HG03060 (cell line): ENCODE results near the gene CA10.

Source experiments
- ATAC-seq: cut with Tn5 transposase; IDR thresholded peaks from one replicate; pipeline ENCODE4 v1.9.1; 2021; ENCODE audit warnings: low read depth, moderate number of reproducible peaks; ENCODE audit not compliant: unreplicated experiment

The CA10 gene

GRCh38 chr17:51890710-51891109 is 267.8 kb downstream of the CA10 start:
- ATAC-seq: no peak

- ATAC-seq: no peak
Measured at GRCh38 chr17:51888816-51889215, 269.7 kb downstream of the CA10 start.

- ATAC-seq: no peak
Measured at GRCh38 chr17:51876986-51877385, 281.5 kb downstream of the CA10 start.

- no peak for ATAC-seq
Measured at GRCh38 chr17:51873302-51873701, 285.2 kb downstream of the CA10 start.

- no peak for ATAC-seq
Measured at GRCh38 chr17:51869387-51869786, 289.1 kb downstream of the CA10 start.

GRCh38 chr17:51860954-51861561 is 297.5 kb downstream of the CA10 start:
- no peak for ATAC-seq

GRCh38 chr17:51857052-51857597 is 301.4 kb downstream of the CA10 start:
- no peak for ATAC-seq

GRCh38 chr17:51855806-51856205 is 302.7 kb downstream of the CA10 start:
- ATAC-seq: no peak

- ATAC-seq: no peak
Measured at GRCh38 chr17:51853857-51854256, 304.7 kb downstream of the CA10 start.

GRCh38 chr17:51852603-51853002 is 305.9 kb downstream of the CA10 start:
- ATAC-seq: no peak

GRCh38 chr17:51850201-51850600 is 308.3 kb downstream of the CA10 start:
- no peak for ATAC-seq

GRCh38 chr17:51848451-51848850 is 310.1 kb downstream of the CA10 start:
- ATAC-seq: no peak

- ATAC-seq: no peak
Measured at GRCh38 chr17:51846566-51846965, 311.9 kb downstream of the CA10 start.

GRCh38 chr17:51845776-51846175 is 312.7 kb downstream of the CA10 start:
- ATAC-seq: no peak

- ATAC-seq: no peak
Measured at GRCh38 chr17:51842763-51843162, 315.8 kb downstream of the CA10 start.

GRCh38 chr17:51841669-51842068 is 316.8 kb downstream of the CA10 start:
- no peak for ATAC-seq

- no peak for ATAC-seq
Measured at GRCh38 chr17:51840688-51841087, 317.8 kb downstream of the CA10 start.

- no peak for ATAC-seq
Measured at GRCh38 chr17:51833620-51834019, 324.9 kb downstream of the CA10 start.

GRCh38 chr17:51833045-51833444 is 325.5 kb downstream of the CA10 start:
- no peak for ATAC-seq

- no peak for ATAC-seq
Measured at GRCh38 chr17:51830886-51831285, 327.6 kb downstream of the CA10 start.

- no peak for ATAC-seq
Measured at GRCh38 chr17:51830451-51830850, 328.1 kb downstream of the CA10 start.

- ATAC-seq: no peak
Measured at GRCh38 chr17:51828901-51829300, 329.6 kb downstream of the CA10 start.

- no peak for ATAC-seq
Measured at GRCh38 chr17:51827140-51827539, 331.4 kb downstream of the CA10 start.
